Measurements from ENCODE around the gene BHMT2.
A peak's percentile ranks its signal among the peaks of the same experiment; 100 is the strongest.

Gene BHMT2, protein sequence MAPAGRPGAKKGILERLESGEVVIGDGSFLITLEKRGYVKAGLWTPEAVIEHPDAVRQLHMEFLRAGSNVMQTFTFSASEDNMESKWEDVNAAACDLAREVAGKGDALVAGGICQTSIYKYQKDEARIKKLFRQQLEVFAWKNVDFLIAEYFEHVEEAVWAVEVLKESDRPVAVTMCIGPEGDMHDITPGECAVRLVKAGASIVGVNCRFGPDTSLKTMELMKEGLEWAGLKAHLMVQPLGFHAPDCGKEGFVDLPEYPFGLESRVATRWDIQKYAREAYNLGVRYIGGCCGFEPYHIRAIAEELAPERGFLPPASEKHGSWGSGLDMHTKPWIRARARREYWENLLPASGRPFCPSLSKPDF

DNA sequence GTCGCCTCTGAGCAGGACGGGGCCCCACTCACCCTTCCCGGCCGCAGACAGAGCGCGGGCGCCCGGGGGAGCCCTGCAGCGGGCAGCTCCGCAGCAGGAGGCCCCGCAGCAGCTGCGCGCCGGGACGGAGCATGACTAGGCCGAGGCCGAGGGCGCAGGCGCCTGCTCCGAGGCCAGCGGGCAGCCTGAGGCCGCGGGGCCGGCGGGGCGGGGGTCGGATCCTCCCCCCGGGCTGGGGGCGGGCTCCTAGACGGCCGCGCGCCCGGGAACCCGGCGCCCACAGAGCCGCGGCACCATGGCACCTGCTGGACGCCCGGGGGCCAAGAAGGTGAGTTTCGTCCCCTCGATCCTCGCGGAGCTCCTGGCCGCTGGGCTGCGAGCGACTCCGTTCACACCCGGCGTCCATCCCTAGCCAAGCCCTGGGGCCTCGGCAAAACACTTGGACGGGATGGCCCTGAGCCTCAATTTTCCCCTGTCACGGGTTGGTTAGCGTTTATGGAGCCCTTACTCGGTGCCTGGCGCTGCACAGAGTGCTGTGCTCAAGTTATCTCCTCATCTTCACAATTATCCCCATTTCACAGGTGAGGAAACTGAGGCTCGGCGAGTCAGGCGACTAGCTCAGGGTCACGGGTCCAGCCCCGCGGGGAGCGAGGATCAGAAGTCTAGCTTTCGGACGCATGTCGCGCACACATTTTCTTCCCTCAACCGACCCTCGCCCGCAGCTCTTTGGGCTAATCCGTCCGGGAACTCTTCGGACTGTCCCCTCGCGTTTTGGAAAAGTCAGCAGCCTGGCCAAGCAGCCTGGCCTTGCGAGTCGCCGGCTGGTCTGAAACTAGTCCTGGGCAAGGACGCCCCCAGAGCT lies at the start of gene BHMT2, which contains the start of gene DMGDH:
BHMT2 (plus strand) TSS at position 280 of the 862 bp plus-strand sequence; CDS start at position 296, 16 bp downstream.
DMGDH (minus strand) TSS at position 187 of the 862 bp plus-strand sequence; CDS start at position 133, 54 bp downstream.
- peak; percentile 56 for DNase-seq (ENCODE audit: low spot score)

DNA sequence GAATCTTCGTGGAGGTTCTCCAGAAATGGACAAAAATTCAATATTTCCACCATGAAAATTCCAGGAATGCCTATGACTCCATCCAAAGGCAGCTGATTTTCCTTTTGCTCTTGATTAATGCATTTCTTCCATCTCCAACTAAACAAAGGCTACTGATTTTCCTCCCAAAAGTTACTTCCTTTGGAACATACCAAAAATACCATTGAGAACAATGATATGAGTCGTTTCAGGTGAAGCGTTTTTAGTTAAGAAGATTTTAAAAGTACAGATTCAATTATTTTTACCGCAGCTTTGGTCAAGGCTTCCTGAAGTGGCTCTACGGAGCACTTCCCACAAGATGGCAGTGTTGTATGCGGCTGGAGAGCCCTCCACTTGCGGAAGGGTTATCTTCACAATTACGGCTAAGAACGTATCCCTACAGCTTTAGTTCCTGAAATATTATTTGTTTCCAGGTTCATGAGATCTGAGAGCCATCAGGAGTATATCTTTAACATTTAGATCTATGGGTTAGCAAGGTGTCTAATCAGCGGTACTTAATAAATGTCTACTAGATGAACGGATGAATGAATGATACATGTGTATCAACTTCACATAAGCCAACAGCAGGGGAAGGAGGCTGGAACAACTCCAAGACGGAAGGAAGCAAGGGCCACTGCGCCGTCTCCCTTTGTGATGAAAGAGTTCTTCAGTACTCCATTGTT lies 48.6 kb upstream of the BHMT2 start:
- DNase-seq (ENCODE audit: low spot score): peak; percentile 27

DNA sequence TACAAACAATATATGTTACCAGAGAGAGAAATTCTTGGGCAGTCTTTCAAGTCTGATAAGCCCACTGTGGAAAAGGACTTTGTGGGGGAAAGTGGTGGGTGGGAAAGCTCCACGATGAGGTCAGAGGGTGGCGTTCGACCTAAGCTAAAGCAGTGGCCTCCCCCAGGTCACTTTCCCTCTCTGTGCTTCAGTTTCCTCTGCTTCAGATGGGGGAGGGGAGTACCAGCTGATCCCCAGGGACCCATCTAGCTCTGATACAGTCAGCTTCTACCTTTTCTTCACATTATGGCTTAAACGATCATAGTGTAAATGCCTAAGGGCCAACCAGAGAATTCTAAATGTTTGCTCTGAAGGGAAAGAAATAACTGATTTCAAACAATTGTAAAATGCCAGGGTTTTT lies 47.8 kb upstream of the BHMT2 start:
- DNase-seq (ENCODE audit: low spot score): no peak

DNA sequence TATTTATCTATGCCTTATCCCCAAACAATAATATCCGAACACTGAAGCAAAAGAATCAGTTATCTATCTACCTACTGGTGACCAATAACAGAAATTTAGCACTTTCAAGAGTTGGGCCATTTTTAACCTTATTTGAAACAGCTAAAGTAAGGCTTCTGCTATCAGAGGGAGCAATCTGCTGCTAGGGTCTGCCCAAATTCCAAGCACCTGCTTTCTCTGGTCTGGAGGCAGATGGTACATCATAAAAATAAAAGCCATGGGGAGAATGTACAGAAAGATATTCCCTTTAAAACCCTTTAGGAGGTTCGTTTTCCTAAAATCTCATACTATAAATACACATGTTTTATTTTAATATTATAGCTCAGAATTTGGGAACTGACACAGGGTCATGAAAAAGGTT lies 46.8 kb upstream of the BHMT2 start:
- no peak for DNase-seq (ENCODE audit: low spot score)

DNA sequence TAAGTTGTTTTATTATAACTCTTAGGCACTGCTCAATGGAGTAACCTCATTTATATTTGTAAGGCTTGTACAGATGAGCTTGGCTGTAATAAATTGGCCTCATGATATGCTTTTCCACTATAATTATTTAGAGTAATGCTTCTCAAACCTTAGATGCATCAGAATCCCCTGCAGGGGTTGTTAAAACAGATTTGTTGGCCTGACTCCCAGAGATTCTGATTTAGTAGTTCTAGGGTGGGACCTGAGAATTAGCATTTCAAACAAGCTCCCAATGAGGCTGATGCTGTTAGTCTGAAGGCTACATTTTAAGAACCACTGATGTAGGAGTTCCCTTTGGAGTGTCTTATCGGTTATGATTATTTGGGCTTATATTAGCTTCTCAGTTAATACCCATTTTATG lies 46.2 kb upstream of the BHMT2 start:
- no peak for DNase-seq (ENCODE audit: low spot score)

DNA sequence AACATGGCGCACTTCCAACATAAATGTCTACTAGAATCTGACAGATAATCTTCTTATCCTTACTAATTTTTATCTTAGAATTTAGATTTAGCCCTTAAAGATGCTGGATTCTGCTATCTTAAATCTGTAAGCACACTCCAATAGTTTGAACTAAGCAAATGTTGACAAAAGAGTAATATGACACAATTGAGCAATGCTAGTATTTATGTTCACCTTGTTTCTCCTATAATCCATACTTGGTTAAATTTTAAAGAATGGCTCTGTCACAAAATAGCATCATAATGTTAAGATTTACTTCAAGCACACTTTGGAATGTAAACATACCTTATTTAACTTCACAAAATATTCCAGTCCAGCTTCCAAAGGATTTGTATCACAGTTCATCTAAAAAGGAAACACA lies 45.6 kb upstream of the BHMT2 start:
- no peak for DNase-seq (ENCODE audit: low spot score)

DNA sequence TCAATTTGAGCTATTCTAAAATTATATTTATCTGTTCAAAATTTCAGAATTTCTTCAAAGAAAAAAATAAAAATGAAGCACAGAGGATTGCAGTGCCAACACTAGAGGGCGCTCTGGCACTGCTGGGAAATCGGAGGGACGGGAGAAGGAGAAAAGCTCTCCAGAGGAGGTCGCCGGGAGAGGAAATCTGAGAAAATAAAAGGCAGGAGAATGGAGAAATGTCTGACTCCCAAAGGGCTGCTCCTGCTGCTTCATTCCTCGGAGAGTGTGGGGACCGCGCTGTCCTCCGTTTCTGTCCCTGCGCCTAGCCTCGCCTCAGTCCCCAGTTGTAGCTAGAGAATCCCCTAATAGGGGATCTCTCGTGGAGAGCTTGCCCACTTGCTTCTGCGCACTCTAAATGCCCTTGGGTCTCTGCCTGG lies 44.5 kb upstream of the BHMT2 start:
- peak; percentile 43 for DNase-seq (ENCODE audit: low spot score)

DNA sequence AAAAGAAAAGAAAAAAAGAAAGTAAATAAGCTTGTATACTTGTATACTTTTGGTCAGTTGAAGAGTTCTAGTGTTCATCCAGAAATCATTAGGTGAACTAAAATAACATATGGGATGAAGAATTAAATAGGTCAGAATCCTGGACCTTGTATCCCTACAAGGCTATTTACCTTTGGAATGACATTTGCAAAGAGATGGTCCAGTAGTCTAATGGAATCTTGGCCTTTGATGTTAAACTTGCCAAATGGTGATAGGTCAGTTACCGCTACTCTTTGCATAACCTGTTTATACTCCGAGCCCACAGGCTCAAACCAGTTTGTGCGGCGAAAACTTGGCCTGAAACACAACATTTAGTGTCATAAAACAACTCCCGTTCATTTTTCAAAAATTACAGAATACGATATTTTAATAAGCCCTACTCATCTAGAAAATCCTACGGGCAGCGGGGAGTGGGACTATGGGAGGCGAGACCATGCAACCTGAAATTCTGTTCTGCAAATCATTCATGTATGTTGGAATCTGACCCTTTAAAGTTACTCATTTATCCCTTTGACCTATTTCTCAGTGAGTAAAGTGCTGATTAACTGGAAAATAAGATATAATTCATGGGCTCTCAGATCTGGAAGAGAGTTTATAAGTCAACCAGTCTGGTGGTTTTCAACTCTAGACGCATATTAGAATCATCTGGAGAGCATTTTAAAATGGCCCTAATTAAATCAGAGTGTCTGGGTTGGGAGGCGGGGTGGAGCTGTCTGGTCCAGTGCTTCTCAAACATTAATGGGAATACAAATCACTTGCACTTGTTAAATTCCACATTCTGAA lies 38.7 kb upstream of the BHMT2 start:
- no peak for DNase-seq (ENCODE audit: low spot score)

DNA sequence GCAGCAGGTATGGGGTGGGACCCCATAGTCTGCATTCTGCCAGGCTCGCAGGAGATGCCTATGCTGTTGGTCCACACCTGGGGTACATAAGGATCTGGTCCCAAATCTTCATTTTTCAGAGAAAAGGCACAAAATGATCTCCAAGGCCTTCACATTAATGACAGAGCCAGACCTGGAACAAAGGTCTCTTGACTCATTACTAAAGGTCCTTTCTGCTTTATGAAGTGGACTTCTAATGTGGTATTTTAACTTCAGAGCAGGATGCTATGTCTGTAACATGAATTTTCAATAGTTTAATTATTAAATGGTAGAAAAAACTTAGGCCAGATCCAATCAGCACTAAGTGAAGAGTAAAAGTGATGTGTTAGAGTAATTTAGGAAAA lies 38.1 kb upstream of the BHMT2 start:
- DNase-seq (ENCODE audit: low spot score): no peak

DNA sequence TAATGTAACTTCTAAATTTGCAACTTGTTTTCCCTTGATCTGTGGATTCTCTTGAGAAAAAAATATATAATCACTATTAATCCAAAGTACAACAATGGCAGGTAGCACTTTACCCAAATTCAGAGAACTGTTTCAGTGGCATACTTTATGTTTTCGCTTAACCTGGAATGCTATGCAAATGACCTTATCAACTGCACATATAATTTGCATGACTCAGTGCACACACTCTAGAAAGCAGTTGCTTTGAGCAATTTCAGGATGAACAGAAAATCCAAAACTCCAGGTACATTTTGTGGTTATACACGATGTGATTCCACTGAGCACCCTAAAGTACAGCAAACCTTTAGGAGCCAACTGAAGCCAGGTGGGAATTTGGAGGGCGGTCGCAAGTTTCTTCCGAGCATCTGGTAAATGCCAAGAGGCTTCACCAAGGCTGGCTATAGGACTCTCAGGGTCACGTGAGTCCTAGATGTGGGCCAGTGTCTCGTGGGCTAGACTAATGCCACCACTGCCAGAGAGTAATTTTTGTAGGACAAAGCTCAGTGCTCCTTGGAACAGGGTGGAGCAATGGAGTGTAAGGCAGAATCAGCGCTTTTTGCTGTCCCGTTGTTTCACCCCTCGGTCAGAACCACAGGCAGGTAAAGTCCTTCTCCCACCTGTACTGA lies 37.4 kb upstream of the BHMT2 start:
- DNase-seq (ENCODE audit: low spot score): no peak

DNA sequence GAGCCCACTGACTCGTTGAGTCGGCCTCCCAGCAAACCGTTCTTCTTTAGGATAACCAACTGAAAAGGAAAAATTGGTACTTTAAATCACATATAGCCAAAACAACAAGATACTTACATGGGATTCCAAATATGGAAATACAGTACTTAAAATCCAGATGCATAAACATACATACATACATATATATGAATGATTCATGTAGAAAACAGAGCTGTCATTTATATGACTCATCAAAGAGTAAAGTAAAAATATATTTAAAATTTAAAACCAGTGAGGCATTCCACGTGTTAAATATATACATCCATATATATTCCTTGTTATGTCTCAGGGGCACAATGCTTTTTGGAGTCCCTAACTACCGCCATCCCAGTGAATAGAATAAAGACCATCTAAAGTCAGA lies 36.8 kb upstream of the BHMT2 start:
- no peak for DNase-seq (ENCODE audit: low spot score)

DNA sequence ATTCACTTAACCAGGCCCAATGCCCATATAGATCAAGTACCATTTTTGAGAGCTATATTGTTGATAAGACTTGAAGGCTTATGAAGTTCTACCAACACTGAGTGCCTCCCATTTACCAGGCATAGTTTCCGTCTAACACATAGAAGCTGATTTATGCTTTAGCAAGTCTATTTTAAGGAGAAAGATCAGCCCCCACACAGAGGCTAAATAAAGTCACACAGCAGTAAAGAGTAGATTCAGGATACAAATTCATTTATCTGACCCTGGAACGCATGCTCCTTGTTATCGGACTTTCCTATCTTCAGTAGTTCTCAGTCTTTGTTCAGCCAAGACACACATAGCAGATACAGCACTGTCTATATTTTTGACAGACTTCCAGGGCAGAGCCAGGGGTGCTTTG lies 34.3 kb upstream of the BHMT2 start:
- DNase-seq (ENCODE audit: low spot score): no peak

DNA sequence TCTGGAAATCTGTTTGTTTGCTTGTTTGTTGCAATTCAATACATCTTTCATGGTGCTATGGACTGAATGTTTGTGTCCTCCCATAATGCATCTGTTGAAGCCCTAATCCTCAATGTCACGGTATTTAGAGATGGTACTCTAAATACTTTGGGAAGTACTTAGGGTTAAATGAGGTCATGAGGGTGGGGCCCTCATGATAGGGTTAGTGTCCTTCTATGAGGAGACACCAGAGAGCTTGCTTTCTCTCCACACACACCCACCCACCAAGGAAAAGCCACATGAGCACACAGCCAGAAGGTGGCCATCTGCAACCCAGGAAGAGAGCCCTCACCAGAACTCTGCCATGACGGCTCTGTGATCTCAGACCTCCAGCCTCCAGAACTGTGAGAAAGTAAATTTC lies 32.8 kb upstream of the BHMT2 start:
- DNase-seq (ENCODE audit: low spot score): no peak

DNA sequence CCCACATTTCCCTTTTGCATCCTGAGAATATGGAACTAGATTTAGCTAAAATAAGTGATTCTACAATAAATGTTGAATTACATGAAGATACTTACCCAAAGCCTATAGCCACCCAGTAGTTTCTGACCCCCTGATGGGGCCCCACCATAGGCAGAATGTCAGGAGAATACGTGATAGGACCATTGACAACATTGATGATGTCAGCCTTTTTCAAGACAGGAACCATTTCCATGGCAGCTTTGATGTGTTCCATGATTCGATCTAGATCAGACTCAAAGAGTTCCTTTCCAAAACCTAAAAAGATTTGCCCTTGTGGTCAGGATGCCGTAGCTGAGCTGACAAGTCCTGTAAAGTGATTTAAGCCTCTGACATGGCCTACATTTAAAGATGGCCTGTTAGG lies 27.4 kb upstream of the BHMT2 start:
- no peak for DNase-seq (ENCODE audit: low spot score)

DNA sequence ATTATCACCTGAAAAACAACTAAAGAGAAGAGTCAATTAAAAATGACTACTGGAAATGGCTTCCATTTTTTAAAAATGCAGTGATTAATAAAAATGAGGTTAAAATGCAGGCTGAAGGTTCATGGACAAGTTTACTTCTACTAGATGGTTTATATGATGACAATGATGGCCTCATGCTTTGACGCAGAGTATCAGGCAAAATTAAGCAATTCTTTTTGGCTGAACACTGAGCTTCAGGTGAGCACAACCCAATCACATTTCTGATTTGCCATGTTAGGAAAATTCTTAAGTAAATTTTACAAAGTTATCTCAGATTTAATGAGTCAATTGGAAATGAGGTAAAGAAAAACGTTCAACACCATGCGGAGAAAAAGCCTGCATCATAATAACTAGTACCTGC lies 22.4 kb upstream of the BHMT2 start:
- DNase-seq (ENCODE audit: low spot score): no peak

DNA sequence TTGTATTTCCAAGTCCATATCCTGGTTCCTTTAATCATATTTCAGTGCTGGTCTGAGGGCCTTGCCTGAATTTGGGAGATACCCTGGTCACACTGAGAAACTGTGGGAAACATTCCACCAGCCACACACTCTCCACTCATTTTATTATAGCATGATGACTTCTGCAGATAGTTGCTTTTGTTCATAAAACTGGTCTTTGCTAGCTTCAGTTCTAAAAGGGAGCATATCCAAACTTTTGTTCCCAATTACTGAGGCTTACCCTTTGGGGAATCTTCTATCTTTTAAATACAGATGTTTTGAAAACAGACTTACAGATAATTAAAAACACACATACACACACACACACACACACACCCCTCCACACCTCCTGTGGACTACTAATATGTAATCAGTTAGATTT lies 21.1 kb upstream of the BHMT2 start:
- DNase-seq (ENCODE audit: low spot score): no peak

DNA sequence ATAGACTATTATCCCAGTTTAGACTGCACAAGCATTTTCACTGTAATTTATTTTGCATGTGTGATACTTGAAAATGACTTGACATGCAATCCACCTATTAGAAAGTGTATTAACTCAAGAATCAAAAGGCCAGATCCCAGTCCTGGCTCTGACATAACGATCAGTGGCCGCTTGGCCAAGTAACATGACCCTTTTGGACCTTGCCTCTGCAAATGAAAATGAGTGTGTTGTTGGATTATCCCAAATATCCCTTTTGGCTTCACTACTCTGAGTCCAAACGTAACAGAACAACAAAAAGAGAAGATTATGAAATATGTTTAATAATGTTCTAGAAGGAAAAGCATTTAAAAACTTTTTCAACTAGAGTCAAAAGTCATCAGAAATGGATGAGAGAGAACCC lies 19.1 kb upstream of the BHMT2 start:
- no peak for DNase-seq (ENCODE audit: low spot score)

DNA sequence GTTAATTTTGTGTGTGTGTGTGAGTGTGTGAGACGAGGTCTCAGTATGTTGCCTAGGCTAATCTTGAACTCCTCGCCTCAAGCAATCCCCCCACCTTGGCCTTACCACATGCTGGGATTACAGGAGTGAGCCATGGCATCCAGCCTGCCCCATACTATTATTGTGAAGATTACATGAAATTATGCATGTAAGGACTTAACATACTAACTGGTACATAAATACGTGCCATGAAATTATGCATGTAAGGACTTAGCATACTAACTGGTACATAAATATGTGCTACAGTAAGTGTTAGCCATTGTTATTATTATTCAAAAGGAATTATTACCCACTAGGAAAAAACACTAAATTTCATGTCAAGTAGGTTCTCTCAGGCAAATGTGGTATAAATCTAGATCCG lies 16.2 kb upstream of the BHMT2 start:
- DNase-seq (ENCODE audit: low spot score): no peak

DNA sequence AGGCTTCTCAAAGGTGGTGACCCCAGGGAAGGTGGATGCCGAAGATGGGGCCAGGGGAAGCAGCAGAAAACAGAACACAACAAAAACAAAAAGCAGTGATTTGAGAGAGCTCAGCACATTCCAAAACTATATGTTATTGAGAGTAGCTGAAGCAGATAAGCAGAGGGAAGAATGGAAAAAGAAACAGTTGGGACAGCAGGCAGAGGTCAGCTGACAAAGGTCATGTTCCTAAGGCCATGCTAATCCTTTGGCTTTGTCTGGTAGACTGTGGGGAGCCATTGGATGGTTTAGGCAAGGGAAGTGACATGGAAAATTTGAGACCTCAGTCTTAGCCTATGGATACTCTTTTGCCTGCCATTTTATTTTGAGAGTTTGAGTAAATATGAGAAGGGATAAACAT lies 14.6 kb upstream of the BHMT2 start:
- no peak for DNase-seq (ENCODE audit: low spot score)

DNA sequence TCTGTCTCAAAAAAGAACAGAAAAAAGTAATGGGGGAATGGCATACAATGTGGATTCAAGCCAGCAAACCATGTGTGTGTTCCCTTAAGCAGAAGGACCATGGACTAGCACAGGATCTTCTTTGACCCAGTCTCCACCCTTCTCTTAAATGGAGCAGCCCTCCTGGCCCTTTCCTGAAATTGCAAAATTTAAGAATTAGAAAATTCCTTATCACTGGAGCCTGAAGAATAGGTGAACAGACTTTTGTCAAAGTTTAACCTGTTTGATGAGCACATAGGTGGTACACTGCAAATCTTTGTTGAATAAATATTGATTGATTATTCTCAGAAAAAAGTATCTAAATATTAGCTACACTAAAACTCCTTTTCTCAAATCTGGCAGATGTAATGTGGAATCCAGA lies 12.7 kb upstream of the BHMT2 start:
- DNase-seq (ENCODE audit: low spot score): no peak

DNA sequence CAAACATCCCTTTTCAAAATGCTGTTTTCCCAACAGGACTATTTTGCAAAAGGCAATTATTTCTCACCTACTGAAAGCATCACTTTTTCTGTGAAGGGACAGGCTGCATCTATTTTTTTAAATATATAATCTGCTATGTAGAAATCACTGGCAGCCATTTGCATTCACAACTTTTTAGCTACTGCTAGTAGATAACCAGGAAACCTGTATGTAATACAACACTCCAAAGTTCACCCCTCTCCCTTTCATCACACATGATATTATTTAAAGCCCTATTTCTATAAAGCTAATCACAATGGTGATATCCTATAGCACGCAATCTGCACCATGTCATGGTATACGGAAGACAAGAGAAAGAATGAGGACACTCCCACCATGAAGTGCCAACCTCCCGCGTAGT lies 9.9 kb upstream of the BHMT2 start:
- DNase-seq (ENCODE audit: low spot score): no peak

Data from hepatic stellate cell (primary cell).